HG03460 (cell line): Measurements from ENCODE around the gene FSCB.
"Not testable (repeated sequence)": the region's sequence is repeated elsewhere in the genome, so short reads cannot be mapped to it uniquely, and the experiment has no call there.

Experiments used
- ATAC-seq: cut with Tn5 transposase; IDR thresholded peaks from one replicate; pipeline ENCODE4 v1.9.1; 2021; ENCODE audit not compliant: unreplicated experiment

Gene FSCB, protein sequence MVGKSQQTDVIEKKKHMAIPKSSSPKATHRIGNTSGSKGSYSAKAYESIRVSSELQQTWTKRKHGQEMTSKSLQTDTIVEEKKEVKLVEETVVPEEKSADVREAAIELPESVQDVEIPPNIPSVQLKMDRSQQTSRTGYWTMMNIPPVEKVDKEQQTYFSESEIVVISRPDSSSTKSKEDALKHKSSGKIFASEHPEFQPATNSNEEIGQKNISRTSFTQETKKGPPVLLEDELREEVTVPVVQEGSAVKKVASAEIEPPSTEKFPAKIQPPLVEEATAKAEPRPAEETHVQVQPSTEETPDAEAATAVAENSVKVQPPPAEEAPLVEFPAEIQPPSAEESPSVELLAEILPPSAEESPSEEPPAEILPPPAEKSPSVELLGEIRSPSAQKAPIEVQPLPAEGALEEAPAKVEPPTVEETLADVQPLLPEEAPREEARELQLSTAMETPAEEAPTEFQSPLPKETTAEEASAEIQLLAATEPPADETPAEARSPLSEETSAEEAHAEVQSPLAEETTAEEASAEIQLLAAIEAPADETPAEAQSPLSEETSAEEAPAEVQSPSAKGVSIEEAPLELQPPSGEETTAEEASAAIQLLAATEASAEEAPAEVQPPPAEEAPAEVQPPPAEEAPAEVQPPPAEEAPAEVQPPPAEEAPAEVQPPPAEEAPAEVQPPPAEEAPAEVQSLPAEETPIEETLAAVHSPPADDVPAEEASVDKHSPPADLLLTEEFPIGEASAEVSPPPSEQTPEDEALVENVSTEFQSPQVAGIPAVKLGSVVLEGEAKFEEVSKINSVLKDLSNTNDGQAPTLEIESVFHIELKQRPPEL

DNA sequence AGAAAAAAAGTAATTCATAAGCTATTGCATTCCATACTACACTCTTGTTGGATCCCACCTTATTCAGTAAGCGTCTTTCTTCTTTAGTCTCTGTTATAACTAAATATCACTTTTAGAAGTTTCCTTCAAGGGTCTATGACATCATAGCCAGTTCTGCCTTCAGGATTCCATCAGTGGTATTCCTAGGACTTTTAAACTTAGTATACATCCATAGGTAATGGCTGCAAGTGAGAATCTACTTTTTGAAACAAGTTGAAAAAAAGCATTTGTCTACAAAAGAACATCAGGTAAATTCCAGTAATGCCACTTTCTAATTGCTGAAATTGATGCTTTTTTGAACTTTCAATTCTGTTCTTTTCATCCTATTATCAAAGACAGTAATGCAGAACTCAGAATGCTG is at the start of gene FSCB:
Gene FSCB, minus strand, starts transcription at position 101 of the 400 bp plus-strand sequence. CDS start 296 bp downstream, outside the sequence.
- ATAC-seq: no peak

DNA sequence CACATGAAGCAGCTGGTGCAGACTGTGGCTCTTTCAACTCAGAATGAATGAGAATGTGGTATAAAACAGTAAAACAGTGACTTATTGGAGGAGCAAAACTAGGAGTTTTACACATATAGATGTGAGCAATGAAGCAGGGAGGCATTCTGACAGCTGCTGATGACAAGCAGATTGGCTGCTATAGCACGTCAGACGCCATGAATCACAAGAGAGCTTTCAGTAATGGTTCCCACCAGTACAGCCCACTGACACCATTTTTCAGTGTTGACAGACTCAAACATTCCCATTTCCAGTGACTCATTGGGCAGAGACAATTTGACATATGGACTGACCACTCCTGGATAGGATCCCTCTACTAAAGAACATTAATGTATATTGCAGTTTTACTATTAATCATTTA is 24.6 kb upstream of the FSCB start:
- ATAC-seq: no peak

DNA sequence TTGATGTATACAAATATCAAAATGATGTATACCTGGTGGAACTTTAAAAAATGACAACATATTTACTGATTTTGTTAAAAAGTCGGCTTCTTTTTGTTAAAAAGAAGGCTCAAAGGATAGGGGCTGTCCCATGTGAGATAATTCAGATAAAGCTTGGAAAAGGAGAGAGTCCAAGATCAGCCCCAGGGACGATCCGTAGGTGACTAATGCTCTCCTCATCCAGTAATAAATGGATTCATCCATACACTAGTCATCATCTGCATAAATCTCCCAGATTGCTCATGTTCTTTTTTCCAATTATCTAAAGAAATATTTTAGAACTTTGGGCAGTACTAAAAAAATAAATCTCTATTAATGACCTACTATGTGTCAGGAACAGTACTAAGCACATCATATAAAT is 23.4 kb upstream of the FSCB start:
- no peak for ATAC-seq

DNA sequence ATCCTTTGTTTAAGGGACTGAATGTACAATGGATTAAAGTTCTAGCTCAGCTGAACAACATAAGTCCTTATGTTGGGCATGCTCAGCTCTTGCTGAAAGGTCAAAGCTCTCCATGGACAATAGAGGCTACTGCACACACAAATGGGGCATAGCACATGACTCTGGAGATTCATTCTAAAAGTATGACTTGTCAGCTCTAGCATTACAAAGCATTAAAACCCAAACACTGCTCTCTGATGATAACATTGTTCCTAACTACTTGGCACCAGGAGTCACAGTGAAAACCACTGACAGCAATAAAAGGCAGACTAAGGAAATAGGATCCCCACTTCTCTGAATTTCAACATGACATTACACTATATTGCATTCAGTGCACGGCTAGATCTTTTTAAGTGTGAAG is 21.9 kb upstream of the FSCB start:
- ATAC-seq: no peak

DNA sequence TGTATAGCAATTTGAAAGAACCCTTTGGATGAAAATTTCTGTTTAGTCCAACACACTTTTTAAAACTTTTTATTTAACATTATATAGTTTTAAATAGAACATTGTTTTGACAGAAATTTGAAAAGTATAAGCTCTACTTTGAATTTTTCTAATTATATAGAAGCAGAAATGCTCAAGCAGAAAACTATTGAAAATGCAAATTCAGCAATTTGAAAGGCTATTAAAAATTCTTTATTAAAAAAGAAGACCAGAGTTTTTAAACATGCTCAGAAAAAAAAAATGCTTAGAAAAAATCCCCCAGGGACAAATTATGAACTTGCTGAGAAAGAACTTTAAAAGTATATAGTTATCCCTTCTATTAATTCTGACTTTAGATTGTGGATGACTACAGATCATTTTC is 21.1 kb upstream of the FSCB start:
- no peak for ATAC-seq

DNA sequence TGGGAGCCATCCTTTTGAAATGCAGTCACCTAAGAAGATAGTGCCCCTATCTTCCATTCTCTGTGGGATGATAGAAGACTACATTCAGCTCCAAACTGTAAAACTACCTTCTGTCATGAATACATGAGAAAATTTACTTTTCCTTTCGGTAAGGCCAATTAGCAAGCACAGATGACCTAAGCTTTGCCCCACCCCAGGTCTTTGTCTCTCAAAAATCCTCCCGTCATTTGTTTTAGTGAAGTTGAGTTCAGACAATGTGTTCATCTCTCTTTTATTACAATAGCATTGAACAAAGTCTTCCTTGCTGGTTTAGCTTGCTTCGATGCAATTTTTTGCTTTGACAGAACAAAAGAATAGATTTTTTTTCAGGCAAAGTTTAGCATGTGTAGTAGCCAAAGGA is 18.2 kb upstream of the FSCB start:
- no peak for ATAC-seq

DNA sequence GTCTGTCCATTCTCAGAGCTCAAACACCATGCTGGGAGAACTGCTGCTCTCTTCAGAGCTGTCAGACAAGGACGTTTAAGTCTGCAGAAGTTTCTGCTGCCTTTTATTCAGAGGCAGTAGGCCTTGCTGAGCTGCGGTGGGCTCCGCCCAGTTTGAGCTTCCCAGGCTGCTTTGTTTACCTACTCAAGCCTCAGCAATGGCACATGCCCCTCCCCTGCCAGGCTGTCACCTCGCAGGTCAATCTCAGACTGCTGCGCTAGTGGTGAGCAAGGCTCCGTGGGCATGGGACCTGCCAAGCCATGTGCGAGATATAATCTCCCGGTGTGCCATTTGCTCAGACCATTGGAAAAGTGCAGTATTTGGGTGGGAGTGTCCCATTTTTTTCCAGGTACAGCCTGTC is 8.6 kb upstream of the FSCB start:
- ATAC-seq: not testable (repeated sequence)

DNA sequence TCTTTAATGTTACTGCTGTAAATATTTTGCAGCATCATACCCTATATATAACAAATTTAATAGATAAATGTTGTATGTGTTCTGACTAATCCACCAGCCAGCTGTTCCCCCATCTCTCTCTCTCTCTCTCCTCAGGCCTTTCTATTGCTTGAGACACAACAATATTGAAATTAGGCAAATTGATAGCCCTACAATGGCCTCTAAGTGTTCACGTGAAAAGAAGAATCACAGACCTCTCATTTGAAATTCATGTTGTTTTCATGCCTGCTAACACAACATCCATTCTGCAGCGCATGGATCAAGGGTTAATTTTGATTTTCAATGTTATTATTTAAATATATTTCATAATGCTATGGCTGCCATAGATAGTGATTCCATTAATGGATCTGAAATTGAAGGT is 1.8 kb upstream of the FSCB start:
- ATAC-seq: no peak

DNA sequence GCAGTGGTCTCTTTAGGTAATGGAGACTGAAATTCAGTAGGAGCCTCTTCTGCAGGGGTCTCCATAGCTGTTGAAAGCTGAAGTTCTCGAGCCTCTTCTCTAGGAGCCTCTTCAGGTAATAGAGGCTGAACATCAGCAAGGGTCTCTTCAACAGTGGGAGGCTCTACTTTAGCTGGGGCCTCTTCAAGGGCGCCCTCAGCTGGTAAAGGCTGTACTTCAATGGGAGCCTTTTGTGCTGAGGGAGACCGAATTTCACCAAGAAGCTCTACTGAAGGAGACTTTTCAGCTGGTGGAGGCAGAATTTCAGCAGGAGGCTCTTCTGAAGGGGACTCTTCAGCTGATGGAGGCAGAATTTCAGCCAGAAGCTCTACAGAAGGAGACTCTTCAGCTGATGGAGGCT is 1.5 kb downstream of the FSCB start:
- ATAC-seq: no peak

DNA sequence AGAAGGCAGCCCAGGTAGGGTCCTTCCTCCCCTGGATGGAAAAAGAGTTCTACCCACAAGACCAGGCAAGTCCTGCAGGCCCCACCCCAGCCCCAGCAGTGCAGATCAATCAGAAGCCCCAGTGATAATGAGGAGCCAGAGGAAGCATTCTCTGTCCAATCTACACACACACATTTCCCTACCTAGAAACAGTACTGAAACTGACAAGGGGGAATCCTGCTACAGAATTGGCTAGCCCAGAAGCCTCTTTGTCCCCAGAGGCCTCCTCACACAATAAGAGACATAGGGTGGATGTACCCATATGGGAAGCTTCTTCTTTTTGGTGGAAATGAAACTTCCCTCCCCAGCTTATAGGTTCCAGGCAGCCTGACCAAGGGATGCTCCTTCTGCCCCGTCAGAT is 9.9 kb downstream of the FSCB start:
- ATAC-seq: no peak

DNA sequence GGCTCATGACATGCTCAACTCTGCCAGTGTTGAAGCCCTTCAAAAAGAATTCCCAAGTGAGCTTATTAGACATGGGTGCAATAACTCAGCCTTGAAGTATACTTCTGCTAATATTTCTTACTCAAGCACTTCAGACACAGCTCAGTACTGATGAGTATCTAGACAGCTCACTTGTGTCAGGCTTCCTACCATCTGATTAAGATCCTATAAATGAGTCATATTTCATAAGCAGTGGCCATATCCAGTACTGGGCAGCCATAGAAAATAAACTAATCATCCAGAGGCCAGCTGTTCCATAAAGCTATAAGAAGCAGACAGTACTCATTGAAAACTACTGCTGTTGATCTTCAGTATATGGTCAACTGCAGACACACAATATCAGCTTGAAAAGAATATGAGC is 12.9 kb downstream of the FSCB start:
- no peak for ATAC-seq

DNA sequence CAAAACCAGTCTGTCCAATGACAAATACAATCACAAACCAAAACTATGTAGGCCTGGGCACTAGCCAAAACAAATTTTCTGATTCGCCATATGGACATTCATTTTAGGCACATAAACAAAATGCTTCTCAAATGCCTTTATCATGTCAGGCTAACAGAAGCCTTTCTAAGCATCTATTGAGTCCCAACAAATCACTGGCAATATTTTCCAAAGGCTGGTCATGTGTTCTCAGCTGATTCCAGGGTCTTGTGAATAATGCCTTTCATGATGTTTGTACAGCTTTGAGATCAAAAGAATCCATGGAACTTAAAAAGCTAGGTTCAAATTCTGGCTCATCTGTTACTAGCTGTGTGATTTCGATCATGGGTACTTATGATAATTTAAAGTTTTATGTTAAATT is 16.1 kb downstream of the FSCB start:
- no peak for ATAC-seq

DNA sequence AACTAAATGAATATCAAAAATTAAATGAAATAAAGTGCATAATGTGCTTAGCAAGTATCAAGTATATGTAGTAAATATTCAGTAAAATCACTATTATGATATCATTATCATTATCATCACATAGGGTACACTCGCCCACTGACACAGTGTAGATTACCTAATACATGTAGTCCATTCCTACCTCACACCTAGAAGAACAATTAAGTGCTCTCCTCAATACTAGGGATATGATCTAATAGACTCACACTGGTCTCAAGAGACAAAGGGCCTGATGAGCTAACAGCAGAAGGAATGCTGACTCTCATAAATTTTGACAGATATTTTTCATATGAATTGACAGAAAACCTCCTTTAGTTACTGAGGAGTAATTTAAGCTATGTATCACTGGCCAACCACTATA is 29.1 kb downstream of the FSCB start:
- no peak for ATAC-seq

DNA sequence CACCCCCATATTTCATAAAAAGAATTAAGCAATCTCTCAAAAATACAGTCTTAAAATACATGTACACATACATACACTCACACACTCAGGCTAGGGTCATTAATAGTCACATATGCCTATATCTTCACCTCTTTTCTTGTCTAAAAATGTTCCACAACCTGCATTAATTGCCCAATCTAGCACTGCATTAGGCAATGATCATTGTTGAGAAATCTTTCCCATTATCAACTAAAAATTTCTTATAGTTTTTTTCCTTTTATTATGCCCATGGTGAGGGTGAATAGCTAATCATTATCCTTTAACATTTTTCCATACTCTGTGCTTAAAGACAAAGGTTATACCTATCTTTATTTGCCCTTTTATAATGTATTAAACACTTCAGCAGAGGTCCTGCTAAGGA is 38.3 kb downstream of the FSCB start:
- no peak for ATAC-seq

DNA sequence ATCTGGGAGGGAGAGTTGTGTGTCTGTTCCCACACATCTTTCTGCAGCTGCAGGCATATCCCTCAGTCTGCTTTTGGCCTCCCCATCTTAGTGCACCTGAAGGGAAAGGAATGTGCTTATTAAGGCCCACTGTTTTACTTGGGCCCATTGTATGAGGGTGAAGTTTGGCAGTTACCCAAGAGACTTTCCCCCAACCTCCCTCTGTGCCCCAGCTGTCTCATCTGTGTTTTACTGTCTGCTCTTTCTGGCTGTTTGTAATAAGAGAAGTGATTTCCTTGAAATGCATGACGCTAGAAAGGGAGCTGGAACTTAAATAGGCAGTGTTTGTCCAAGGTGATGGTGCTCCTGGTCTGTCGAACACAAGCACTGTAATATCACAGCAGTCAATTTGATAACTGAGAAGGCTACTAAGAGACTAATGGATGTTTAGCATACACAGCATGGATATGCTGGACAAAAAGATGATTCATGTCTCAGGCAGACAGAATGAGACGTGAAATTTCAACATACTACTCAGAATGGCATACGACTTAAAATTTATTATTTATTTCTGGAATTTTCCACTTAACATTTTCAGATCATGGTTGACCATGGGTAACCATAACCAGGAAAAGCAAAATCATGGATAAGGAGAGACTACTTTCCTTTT is 43.6 kb downstream of the FSCB start:
- no peak for ATAC-seq

DNA sequence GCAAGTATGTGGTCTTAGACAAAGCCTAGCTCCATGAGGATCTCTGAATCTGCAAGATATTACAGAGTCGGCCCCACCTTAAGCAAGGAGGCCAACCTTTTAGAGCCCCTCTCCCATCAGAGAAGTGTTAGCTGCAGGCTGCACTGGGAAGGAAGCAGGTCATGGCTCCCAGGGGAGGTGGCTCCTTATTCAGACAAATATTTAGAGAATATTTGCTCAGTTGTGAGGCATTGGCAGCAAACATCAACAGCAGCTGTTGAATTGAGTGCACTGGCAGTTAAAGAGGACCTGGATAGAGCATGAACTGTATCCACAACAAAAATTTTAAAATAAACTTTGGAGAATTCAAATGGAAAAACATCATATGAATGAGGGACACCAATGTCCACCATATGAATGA is 44.7 kb downstream of the FSCB start:
- no peak for ATAC-seq

DNA sequence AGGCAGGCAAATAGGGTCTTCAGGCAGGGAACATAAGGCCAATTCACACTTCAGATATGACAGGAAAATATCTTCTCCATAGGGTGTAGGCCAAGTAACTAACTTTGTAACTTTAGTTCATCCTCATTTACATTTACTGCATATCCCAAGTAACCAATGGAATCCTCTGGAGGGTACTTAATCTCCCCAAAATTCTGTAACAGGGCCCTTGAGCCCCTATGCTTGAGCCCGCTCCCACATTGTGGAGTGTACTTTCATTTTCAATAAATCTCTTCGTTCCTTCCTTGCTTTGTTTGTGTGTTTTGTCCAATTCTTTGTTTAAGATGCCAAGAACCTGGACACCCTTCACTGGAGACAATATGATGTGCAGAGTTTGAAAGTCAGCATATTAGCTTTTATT is 45.3 kb downstream of the FSCB start:
- ATAC-seq: no peak
